GM12872 (cell line): Measurements from ENCODE around the gene PRDM10.

Experiments used
- TF ChIP-seq, protein P1 (sequence below): IDR thresholded peaks from 3 replicates; pipeline ENCODE4 v1.5.1; 2011; ENCODE audit warnings: low read depth, mild to moderate bottlenecking, low read length, moderate library complexity; ENCODE audit not compliant: insufficient read depth

Gene PRDM10

DNA sequence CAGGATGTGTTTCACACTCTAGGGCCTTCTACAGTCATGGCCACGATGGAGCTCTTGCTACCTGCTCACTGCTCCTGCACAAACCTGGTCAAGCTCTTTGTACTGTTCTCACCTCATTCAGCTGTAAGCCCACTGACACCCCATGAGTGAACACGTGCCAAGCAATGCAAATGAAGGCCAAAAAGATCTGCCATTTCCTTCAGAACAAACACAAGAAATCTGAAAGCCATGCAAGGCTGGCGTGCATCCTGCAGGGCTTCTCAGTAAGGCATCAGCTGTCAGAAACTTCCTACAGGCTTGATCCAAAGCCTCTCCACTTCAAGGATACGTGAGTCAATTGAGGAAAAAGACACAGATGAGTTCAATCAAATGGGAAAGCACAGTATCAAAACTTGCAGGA lies 63.1 kb downstream of the PRDM10 start:
- TF ChIP-seq, protein P1, sequence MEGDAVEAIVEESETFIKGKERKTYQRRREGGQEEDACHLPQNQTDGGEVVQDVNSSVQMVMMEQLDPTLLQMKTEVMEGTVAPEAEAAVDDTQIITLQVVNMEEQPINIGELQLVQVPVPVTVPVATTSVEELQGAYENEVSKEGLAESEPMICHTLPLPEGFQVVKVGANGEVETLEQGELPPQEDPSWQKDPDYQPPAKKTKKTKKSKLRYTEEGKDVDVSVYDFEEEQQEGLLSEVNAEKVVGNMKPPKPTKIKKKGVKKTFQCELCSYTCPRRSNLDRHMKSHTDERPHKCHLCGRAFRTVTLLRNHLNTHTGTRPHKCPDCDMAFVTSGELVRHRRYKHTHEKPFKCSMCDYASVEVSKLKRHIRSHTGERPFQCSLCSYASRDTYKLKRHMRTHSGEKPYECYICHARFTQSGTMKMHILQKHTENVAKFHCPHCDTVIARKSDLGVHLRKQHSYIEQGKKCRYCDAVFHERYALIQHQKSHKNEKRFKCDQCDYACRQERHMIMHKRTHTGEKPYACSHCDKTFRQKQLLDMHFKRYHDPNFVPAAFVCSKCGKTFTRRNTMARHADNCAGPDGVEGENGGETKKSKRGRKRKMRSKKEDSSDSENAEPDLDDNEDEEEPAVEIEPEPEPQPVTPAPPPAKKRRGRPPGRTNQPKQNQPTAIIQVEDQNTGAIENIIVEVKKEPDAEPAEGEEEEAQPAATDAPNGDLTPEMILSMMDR = no peak

DNA sequence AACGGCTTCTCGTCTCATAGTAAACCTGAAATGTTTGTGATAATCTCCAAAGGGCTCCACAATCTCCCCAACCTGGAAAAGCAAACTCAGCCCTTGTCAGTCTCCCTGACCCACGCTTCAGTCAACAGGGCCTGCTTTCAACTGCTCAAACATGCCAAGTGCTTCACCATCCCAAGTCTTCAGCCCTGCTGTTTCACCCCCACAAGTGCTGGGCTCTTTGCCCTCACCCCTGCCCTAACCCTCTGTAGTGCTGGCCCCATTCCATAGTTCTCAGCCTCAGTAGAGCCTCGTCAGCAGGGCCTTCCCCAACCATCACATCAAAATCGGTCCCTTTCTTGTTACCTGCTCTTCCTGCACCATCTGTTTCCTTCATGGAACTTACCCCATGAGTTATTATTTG lies 63.9 kb downstream of the PRDM10 start:
- TF ChIP-seq, protein P1 = no peak

DNA sequence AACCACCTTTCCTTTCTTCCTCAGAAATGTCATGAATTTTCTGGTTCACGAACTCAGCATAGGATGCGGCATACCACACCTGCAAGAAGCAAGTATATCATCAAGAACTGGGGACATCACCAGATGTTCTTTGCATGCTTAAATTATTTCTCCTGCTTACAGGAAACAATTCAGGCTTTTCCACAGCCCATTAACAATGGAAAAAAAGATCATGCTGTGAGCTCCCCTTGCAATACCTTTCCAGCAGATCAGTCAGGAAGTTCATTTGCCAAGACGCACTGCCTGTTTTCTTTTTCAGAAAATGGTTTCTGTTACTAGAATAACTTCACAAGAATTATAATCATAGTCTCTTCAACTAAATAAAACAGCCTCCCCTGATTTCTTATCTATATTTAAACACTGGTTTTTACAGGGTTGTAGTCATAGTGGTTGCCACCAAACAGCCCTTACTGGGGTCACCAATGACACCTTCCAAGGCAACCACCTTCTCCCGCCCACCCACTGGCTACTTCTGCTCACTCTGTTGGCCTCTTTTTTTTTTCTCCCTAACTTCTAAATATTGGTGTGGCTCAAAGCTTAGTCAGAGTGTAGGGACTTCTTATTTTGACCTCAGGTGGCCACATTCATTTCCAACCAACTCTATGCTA lies 64.9 kb downstream of the PRDM10 start:
- TF ChIP-seq, protein P1 = no peak

DNA sequence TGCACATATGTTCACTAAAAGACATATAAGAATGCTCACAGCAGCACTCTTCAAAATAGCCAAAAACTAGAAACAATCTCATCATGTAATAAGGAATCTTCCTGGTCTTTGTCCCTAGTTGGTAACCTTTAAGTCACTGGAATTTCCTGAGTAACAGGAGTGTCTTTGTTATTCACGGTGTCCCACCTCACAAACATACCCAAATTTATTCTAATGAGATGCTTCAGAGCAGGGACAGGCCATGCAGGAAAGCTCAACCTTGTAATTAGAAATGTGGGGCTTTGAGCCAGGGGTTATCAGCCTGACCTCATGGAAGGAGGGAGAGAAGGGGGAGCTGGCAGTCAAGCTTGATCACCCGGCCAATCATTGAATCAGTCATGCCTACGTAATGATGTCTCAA lies 66.9 kb downstream of the PRDM10 start:
- TF ChIP-seq, protein P1 = no peak

DNA sequence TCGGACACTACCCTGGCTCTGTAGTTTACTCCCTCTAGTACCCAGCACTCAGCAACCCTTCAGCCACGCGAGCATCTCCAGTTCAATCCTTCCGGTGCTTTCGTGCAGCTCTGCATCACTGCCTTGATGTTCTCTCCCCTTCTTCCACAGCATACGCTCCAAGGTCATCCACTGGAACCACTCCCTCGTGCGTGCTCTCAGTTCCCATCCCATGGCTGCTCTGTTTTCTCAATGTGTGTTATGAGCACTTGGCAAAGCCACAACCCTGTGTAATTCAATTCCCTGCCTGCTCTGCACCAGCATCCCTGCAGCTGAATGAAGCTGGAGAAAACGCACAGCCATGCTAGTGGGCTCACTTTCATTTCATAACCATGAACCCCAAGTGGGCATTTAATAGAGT lies 68.7 kb downstream of the PRDM10 start:
- TF ChIP-seq, protein P1 = no peak

DNA sequence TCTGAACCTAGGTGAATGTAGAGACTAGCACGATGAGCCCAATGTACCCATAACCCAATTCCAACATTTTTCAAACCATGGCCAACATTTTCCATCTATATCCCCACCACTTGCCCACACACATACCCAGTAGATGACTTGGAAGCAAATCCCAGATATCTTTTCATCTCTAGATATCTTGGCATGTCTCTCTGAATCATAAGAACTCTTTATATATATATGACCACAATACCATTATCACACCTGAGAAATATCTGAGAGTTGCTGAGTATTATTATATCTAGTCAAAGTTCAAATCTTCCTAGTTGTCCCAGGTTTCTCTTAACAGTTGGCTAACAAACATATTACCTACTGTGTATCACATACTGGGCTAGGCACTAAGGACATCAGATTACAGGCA lies 69.4 kb downstream of the PRDM10 start:
- TF ChIP-seq, protein P1 = no peak

DNA sequence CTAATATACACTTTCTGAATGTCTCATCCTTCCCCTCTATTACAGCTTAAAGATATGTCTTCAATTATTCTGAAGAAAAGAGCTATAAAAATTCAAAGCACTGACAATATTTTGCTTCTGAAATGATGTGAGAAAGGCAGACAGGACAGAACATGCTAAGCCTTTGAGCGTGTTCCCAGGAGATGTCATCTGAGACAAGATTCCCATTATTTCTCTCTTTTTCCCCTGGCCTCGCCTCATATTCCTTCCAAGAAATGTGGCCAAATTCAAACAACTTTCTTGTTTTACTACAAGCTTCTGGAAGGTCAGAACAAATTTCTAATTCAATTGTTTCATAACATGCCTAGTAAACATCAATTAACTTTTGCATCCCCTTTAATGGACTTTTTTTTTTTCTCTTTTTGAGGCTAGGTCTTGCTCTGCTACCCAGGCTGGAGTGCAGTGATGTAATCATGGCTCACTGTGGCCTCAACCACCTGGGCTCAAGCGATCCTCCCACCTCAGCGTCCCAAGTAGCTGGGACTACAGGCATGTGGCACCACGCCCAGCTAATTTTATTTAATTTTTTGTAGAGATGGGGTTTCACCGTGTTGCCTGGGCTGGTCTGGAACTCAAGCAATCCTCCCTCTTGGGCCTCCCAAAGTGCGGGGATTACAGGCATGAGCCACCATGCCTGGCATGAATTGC lies 70.1 kb downstream of the PRDM10 start:
- TF ChIP-seq, protein P1 = no peak
